Measurements from ENCODE around the gene JAM2.
A peak's percentile ranks its signal among the peaks of the same experiment; 100 is the strongest.
"Not testable (repeated sequence)": the region's sequence is repeated elsewhere in the genome, so short reads cannot be mapped to it uniquely, and the experiment has no call there.

The JAM2 gene

GRCh38 chr21:25646474-25646873, 7.4 kb downstream of the JAM2 start:
- DNase-seq = no peak

- DNase-seq = peak; percentile 61
These were observed 8.6 kb downstream of the JAM2 start for GRCh38 chr21:25647647-25648046.

- peak; percentile 24 for DNase-seq
These were observed 10.1 kb downstream of the JAM2 start for GRCh38 chr21:25649146-25649545.

GRCh38 chr21:25656412-25656811, 17.4 kb downstream of the JAM2 start:
- DNase-seq = no peak

- no peak for DNase-seq
These were observed 18.1 kb downstream of the JAM2 start for GRCh38 chr21:25657140-25657539.

- DNase-seq = no peak
These were observed 19.5 kb downstream of the JAM2 start for GRCh38 chr21:25658427-25659035.

GRCh38 chr21:25660233-25660632, 21.2 kb downstream of the JAM2 start:
- DNase-seq = no peak

- DNase-seq = no peak
These were observed 25.5 kb downstream of the JAM2 start for GRCh38 chr21:25664491-25664931.

GRCh38 chr21:25670726-25671125, 31.7 kb downstream of the JAM2 start:
- no peak for DNase-seq

- no peak for DNase-seq
These were observed 37.4 kb downstream of the JAM2 start for GRCh38 chr21:25676451-25676850.

GRCh38 chr21:25682382-25682781, 43.3 kb downstream of the JAM2 start:
- no peak for DNase-seq

- no peak for DNase-seq
These were observed 48.7 kb downstream of the JAM2 start for GRCh38 chr21:25687787-25688186.

- no peak for DNase-seq
These were observed 49.5 kb downstream of the JAM2 start for GRCh38 chr21:25688275-25689155.

GRCh38 chr21:25689226-25689625, 50.2 kb downstream of the JAM2 start:
- no peak for DNase-seq

GRCh38 chr21:25691976-25692375, 52.9 kb downstream of the JAM2 start:
- no peak for DNase-seq

GRCh38 chr21:25695461-25695860, 56.4 kb downstream of the JAM2 start:
- not testable (repeated sequence) for DNase-seq

- DNase-seq = no peak
These were observed 61.7 kb downstream of the JAM2 start for GRCh38 chr21:25700741-25701140.

GRCh38 chr21:25701529-25701928, 62.5 kb downstream of the JAM2 start:
- peak; percentile 27 for DNase-seq

GRCh38 chr21:25708467-25709065, 69.5 kb downstream of the JAM2 start:
- DNase-seq = peak; percentile 79

GRCh38 chr21:25709684-25710265, 70.7 kb downstream of the JAM2 start:
- peak; percentile 25 for DNase-seq

- no peak for DNase-seq
These were observed 71.5 kb downstream of the JAM2 start for GRCh38 chr21:25710550-25710949.

GRCh38 chr21:25714066-25714465, 75.0 kb downstream of the JAM2 start:
- DNase-seq = not testable (repeated sequence)

GRCh38 chr21:25717491-25718147, 78.6 kb downstream of the JAM2 start:
- DNase-seq = peak; percentile 77
